ENCODE measurements around the gene COG8. TPM values are rescaled to one million over a fixed set of nuclear protein-coding genes. Genes with fewer than 3 reads are reported as not detected.

COG8 gene
- total RNA-seq, 1 donor from 2014 or later: 43.1 TPM

DNA sequence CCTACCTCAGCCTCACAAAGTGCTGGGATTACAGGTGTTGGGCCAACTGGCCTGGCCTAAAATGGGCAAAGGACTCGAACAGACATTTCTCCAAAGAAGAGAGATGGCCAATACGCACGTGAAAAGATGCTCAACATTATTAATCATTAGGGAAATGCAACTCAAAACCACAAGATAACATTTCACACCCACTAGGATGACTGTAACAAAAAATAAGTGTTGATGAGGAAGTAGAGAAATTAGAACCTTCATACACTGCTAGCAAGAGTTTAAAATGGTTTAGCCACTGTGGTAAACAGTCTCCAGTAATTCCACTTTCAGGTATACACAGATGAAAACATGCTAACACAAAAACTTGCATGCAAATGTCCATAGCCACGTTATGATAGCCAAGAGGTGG lies 6.6 kb upstream of the COG8 start:
- DNase-seq: no peak

DNA sequence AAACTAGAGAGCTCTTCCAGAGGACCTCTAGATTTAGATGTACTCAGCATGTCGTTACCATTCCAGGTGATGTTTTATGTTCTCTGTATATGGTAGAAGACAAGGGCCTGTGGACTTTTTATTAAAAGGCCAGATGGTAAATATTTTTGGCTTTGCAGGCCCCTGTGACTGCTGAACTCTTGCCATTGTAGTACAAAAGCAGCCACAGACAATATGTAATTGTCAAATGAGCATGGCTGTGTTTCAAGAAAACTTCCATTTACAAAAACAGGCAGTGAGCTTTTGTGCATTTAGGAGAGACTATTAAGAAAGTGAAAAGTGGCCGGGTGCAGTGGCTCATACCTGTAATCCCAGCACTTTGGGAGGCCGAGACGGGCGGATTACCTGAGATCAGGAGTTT lies 4.8 kb upstream of the COG8 start:
- DNase-seq: no peak

DNA sequence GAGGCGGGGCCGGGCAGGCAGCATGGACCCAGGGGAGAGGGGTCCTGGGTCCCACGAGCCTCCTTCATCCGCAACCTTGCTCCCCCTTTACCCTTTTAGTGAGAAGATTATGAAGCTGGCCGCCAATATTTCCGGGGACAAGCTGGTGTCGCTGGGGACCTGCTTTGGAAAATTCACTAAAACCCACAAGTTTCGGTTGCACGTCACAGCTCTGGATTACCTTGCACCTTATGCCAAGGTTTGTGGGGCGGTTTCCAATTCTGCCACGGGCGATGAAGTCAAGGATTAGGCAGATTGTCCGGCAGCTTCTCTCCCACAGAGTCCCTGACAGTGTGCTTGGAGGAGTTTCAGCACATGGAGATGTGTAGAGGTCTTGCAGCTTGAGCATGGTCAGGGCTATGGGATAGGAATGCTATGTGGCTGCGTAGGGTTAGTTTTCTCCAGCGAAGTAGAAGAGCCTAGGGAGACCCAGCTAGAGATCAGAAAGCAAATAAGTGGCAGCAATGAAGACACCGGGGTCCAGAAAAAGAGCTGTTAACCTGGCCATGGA lies 806 bp upstream of the COG8 start:
- peak; percentile 19 for DNase-seq

DNA sequence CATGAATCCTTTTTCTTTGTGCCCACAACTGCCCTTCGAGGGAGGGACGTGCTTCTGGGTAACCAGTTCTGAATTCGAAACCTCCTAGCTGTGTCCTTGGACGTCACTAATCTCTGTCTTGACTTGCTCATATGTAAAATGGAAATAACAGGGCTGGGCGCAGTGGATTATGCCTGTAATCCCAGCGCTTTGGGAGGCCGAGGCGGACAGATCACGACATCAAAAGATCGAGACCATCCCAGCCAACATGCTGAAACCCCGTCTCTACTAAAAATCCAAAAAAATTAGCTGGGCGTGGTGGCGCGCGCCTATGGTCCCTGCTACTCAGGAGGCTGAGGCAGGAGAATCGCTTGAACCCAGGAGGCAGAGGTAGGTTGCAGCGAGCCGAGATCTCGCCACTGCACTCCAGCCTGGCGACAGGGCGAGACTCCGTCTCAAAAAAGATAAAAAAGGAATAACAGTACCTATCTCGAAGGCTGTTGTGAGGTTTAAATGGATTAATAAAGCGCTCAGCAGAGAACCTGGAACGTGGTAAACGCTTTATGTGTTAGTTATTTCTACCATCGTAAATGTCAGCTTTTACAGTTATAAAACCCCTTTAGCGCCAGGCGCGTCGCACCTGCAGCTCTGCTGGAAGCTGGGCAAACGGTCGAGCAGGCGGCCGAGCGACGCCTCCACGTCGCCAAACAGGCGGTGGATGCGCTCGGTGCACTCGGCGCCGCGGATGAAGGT lies 641 bp downstream of the COG8 start:
- DNase-seq: no peak

DNA sequence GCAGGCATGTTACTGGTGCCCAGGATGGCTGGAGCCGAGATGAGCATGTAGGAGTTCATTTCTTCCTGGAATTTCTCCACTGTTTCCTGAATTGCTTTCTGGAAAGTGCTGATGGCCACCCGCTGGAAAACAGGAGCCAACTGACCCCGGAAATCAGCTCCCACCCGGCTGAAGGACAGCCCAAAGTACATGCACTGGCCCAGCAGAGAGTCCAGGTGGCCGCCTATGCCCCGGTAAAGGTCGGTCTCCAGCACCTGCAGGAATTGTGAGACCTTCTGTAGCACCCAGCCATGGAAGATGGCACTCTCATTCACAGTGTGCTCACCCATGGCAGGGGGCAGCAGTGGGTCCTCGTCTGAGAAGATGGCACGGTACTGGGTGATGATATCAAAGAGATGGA lies 4.7 kb downstream of the COG8 start:
- no peak for DNase-seq

DNA sequence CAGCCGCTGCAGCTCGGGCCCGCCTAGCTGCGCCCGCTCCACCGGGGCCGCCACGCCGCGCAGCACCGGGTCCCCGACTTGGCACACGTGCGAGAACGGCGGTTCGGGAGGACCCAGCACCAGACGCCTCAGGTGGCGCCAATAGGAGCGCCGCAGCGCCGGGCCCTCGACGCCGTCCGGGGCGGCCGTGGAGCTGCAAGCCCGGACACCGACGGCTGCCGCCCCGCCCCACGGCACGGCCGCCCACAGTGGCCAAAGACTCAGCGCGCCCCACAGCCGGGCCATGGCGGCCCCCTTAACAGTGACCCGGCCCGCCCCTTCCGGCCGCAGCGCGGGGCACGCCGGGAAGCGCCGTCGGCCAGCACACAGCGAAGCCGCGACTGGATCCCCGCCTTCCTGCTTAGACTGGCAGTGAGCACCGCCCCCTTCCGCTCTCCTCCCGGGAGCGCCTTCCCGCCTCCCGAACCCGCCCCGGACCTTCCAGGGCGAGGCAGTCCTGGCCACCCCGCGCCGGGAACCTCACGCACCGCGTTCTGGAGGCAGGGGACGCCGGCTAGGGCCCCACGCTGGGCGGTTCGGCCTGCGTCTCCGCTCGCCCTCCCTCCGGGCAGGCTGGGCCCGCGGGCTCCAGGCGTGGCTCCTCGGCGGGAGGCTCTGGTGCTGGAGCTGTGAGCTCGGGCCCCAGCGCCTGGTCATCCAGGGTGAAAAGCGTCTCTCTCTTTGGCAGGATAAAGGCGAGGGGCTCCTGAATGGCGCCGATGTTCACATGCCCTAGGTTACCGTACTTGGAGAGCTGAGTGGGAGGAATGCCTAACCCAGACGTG lies 8.9 kb downstream of the COG8 start, which contains the start of gene PDF:
PDF (minus strand) TSS at position 303 of the 824 bp plus-strand sequence; CDS start at position 285, 18 bp downstream.
- DNase-seq: peak; percentile 95

DNA sequence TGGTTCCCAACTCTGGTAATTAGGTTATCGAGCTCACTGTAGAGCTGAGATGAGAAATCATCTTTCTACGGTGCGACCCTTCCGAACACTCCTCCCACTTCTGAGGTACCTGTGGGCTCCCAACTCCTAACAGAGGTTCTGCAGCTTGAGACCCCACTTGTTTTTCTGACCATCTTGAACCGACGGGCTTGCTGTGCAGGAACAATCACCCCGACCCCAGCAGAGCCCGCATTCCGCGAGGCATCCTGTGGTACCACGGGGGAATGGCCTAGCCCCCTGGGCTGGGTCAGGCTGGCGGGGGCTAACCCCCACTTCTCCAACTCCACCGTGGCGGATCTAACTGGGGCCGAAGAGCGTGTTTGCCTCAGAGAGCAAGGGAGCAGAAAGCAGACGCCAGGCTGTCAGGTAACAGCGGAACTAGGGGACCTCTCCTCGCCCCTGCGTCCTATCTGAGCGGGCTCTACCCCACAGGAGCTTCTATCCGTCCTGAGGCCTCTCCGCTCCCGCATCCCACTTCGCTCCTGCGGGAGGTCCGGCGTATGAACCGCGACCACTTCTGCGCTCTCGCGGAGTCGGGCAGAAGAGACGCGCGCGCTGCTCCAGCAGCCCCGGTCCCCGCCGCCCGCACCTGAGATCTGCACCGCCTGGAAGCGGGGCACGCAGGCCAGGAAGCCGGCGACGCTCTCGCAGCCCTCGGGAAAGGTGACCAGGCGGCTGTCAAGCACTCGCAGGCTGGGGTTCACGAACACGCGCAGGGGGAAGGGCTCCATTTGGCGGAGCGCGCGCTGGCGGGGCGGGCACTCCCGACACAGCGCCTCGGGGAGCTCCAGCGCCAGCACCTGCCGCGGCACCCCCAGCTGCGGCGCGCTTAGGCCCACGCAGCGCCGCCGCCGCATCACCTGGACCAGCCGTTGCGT lies 9.7 kb downstream of the COG8 start:
- DNase-seq: peak; percentile 38

DNA sequence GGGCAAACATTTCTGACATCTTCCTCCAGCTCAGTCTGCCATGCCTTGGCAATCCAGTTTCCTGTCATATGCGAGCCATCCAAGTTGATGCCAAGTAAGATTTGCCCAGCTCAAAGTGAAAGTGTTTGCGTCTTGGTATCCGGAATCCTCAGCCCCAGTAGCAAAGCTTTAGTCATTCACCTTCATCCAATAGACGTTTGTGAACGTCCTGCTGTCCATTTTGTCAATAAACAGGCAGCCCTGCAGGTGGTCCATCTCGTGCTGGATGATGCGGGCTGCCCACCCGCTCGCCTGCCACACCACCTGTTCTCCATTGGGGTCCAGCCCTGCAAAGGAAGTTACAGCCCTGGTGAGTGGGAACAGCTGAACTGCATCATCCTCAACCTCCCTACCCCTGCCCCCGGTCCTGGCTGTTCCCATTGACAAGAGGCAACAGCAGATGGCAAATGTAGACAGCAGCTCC lies 10.5 kb downstream of the COG8 start:
- DNase-seq: peak; percentile 64

DNA sequence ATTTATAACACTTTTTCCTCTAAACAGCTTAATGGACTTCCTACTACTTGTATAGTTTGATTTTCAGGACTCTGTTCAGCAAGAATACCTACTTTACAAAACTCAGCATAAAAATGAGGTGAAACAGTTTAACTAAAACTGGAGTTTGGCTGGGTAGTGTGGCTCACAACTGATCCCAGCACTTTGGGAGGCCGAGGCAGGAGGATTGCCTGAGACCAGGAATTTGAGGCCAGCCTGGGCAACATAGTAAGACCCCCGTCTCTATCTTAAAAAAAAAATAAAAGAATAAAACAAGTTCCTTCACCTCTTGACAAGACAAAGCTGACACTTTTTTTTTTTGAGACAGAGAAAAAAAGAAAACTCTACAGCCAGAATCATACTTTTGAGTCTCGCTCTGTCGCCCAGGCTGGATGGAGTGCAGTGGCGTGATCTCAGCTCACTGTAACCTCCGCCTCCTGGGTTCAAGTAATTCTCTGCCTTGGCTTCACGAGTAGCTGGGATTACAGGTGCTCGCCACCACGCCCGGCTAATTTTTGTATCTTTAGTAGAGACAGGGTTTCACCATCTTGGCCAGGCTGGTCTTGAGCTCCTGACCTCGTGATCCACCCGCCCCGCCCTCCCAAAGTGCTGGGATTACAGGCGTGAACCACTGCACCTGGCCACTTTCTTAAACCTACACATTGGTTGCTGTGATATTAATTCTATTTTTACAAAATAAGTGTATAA lies 11.6 kb downstream of the COG8 start:
- DNase-seq: no peak

DNA sequence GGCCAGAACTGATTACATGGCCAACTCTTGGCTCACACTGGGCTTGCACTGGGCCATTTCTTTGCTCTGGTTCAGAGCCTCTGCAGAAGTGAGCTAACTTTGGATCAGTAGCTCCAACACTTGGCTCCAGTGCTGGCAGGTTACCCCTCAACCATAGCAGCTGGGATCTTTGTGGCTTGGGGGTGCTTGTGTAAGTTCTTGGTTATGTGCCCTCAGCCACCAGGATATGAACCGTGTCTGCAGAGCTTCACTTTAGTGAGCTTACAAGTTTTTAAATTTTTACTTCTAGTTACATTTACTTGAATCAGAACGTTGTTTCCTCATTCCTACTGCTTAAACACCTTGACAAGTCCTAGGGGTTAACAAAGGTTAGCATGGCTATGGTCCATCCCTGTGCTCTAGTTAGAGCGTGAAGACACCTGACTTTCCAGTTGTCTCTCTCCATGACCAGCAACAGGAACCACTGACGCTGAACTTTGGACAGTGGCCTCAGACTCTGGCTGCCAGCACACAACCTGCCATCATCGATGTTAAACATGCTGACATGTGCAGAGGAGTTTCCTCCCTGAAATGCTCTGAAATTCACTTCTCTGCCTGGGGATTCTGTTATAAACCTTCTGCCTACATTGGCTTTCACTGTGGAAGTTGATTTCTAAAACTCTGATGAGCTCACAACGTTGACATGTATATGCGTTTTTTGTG lies 13.0 kb downstream of the COG8 start:
- DNase-seq: no peak

DNA sequence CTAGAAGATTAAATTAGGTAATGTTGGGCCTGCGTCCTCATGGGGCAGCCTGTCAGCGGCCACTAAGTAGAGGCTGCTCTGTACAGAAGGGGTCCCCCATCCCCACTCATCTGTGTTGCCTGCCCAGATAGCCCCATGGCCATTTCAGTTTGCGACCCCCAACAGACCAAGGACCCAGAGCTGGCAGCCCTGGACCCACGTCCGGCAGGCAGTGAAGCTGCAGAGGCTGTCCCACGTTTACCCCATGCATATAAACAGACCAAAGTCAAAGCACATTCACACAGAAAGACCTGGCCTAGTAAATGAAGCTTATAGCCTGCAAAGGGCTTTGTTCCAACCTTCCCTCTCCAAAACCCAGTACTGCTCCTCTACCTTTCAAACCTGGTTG lies 13.6 kb downstream of the COG8 start:
- DNase-seq: no peak

DNA sequence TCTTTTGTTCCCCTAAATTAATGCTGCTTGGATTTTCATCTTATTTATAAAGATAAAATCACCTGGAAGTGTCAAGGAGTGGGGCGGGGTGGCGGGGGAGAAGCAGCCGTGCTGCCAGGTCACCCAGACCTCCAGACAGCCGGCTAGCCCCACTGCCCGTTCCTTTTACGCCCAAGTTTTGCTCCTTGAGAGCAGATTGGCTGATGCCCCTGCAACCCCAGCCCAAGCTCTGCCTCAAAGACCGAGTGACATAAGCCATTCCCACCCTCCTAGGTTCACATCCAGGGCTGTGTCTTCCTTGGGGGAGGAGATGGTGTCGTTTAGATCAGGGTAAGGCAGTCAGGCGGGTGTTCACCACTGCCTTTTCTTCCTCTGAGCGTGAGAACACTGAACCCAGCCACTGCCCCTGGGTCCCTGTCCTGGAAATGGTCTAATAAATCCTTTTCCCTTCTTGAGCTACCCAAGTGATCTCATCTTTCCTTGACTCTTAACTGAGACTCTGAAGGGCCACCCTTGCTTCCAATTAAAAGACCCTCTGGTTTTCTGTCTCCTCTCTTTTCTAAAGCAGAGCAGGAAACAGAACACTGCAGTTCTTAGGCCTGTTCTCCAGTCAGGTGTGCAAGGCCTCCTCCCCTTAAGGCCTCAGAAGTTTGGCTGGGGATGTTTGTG lies 14.6 kb downstream of the COG8 start:
- DNase-seq: no peak

DNA sequence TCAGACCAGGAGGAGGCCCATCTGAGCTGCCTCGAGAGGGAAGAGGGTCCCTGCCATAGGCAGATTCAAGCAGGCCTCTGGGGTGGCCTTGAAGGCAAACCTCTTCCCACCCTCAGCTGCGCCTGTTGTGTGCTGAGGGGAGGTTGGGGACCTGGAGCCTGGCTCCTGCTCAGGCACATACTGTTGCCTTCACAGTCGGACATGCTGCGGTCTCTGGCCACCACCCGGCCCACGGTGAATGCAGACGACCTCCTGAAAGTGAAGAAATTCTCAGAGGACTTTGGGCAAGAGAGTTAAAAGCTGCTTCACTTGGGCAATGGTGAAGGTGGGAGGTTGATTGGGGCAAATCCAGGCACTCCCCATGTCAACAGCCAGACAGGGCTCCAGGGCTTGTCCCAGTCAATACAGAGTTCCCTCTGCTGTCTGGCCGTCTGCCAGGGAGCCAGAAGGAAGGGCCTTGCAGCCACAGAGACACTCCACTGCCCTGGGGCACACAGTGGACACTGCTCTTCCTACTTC lies 15.3 kb downstream of the COG8 start:
- DNase-seq: no peak

DNA sequence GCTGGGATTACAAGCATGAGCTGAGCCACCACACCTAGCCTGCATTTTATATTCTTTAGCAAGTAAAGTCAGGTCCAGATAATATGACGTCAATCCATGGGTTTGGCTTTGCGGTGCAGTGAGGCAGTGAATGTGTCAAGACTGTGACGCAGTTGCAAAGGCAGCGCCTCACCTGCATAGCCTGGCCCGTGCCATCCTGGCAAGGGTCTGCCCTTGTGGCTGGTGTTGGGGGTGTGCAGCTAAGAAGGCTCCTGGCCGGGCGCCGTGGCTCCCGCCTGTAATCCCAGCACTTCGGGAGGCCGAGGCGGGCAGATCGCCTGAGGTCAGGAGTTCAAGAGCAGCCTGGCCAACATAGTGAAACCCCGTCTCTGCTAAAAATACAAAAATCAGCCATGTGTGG lies 15.9 kb downstream of the COG8 start:
- no peak for DNase-seq

DNA sequence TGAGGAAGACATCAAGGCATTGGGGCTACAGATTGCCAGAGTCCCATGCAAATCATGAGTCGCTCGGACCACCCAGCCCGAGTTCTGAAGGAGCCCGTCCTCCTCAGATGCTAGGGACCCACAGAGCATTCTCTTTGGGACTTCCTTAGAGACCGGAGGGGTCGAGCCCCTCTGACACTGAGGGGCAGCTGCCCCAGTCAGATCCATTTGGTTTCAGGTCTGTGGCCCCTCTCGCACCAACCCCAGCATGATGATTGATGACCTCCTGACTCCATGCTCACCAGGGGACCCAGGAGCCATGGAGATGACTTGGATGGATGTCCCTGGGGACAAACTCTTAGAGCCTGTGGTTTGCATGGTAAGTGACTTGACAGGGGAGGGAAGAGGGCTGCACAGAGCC lies 17.0 kb downstream of the COG8 start:
- no peak for DNase-seq

DNA sequence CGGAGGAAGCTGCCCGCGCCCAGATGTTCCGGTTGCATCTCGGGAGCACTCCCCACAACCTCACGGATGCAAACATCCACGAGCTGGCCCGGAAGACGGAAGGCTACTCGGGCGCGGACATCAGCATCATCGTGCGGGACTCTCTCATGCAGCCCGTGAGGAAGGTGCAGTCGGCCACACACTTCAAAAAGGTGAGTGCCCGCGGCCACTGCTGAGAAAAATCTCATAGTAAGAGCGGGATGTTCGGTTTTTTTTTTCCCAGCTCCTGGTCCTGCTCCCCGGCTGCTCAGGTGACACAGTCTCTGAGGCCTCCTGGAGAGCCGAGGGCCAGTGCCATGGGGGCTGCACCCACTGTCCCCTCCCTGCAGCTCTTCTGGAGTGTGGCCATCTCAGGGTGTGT lies 18.3 kb downstream of the COG8 start:
- DNase-seq: no peak

DNA sequence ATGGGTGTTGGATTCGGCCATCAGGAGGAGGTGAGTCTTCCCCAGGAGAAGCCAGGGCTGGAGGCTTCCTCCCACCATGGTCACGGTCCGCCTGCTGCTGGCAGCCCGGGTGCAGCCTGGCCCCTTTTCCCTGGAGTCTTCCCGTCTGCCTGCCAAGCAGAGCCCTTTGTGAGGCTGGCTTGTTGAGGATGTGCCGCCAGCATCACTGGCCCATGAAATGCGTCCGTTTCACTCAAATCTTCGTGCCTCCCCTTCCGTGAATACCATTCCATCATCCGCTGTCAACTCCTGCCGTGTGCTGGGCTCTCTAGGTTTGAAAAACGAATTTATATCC lies 18.7 kb downstream of the COG8 start:
- no peak for DNase-seq

DNA sequence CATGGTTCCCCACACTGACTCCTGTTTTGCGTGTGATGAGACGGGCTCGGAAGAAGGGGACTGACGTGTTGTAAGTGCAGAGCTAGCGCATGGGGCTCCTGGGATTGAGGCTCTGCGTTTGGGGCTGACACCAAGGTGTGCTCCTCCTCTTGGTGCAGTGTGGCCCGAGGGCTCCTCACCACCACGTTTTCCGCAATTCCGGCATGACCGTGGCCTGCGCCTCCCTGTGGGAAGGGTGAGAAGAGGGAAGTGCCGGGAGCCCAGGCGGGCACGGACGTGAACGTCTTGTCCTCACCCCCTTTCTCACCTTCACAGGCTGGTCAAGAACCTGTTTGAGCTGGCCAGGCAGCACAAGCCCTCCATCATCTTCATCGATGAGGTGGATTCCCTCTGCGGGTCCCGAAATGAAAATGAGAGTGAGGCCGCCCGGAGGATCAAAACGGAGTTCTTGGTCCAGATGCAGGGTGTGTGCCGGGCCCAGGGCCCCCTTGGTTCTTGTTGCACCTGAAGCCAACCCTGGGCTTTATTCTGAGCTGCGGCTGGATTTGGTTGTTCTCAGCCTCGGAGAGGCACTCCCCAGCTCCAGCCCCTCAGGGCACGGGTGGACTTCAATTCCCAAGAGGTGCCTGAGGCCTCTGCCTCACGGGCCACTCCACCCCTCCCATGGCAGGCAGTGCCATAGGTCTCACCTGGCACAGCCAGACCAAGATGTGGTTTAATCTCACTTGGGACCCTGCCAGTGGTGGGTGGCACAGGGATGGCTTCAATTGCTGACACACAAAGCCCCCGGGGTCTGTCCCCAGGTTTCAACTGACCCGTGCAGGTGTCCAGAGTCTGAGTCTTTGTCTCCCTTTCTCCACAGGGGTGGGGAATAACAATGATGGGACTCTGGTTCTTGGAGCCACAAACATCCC lies 19.3 kb downstream of the COG8 start:
- DNase-seq: no peak

DNA sequence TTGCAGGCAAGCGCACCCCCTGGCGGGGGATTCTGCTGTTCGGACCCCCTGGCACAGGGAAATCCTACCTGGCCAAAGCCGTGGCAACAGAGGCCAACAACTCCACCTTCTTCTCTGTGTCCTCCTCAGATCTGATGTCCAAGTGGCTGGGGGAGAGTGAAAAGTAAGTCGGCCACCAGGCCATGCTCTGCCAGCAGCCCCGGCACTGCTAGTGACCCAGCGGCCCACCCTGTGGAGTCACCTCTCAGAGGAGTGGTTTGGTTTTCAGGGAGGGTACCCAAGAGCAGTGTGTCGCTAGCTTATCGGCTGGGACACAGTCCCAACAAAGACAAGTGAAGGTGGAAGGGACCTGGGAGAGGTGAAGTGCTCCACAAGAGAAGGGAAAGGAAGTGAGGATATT lies 20.0 kb downstream of the COG8 start:
- no peak for DNase-seq

DNA sequence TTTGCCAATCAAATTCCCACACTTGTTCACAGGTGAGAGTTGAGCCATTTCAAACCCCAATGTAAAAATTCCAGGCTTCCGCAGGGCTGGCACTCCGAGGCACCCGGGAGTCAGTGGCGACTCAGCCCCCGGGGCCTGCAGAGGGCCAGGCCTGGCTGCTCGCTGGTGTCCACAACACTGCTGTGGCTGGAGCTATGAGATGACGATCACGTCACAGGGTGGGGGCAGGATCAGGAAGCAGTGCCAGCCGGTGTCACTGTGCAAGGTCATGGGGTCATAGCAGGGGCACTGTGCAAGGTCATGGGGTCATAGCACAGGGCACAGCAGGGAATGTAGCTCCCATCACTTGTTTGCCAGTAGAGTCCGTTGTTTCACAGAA lies 20.5 kb downstream of the COG8 start:
- DNase-seq: no peak

Measured in dermis blood vessel endothelial cell (primary cell).